Gastroesophageal sphincter (tissue), 3 donors: ENCODE measurements around the gene NFIX.

Source experiments
- EP300 ChIP-seq: sonication (generic); formaldehyde crosslinking; IDR thresholded peaks from one replicate; pipeline ENCODE4 v1.6.1; 2017; ENCODE audit warnings: antibody characterized with exemption, mild to moderate bottlenecking
- TF ChIP-seq, protein P1 (sequence below), 4 experiments: fragments of 200-600 bp in 2 of 4; fragments of 450-650 bp in 2 of 4; sonication (generic) in 1 of 4; IDR thresholded peaks; one replicate each; pipeline ENCODE4 v1.5.1; 2017 to 2019; ENCODE audit warnings: antibody characterized with exemption in 4 of 4, mild to moderate bottlenecking in 2 of 4, moderate library complexity in 2 of 4

DNA sequence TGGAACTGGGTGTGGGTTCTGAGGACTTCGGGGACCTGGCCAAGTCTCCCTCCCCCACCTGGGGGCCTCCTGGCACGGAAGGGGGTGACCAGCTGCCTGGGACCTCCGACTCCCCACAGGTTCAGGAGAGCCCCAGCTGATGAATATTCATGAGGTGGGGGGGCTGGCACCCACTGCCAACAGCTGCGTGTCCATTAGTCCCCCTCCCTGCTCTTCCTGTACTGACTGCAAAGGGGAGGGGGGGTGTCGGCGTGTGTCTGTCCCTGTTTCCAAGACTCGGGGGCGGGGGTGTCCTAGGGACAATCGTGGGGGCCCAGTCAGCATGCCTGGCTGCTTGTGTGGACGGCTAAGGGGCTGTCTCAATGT, 10.6 kb upstream of the NFIX start:
- TF ChIP-seq, protein P1, sequence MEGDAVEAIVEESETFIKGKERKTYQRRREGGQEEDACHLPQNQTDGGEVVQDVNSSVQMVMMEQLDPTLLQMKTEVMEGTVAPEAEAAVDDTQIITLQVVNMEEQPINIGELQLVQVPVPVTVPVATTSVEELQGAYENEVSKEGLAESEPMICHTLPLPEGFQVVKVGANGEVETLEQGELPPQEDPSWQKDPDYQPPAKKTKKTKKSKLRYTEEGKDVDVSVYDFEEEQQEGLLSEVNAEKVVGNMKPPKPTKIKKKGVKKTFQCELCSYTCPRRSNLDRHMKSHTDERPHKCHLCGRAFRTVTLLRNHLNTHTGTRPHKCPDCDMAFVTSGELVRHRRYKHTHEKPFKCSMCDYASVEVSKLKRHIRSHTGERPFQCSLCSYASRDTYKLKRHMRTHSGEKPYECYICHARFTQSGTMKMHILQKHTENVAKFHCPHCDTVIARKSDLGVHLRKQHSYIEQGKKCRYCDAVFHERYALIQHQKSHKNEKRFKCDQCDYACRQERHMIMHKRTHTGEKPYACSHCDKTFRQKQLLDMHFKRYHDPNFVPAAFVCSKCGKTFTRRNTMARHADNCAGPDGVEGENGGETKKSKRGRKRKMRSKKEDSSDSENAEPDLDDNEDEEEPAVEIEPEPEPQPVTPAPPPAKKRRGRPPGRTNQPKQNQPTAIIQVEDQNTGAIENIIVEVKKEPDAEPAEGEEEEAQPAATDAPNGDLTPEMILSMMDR (IDR thresholded peaks at IDR 0.05) = no peak
- no peak for TF ChIP-seq EP300
